A549 (cell line): ENCODE results near the gene SMOC1. TPM values are rescaled to one million over a fixed set of nuclear protein-coding genes. Genes with fewer than 3 reads are reported as not detected.

Source experiments
- ATAC-seq, 2 experiments: fragments of 200-7000 bp in 1 of 2; fragments of >200 bp in 1 of 2; cut with Nextera tagmentation in 1 of 2; cut with Tn5 transposase in 1 of 2; 3 replicates each; pipeline versions ENCODE4 v1.8.0 to v1.9.1; 2018 to 2020; ENCODE audit warnings: mild to moderate bottlenecking in 1 of 2, moderate library complexity in 1 of 2
- CTCF ChIA-PET: fragments of 300-600 bp; sonication (Branson Sonifier 250); formaldehyde crosslinking; extraction: SDS; loops from one replicate; lab custom pipeline; 2021; ENCODE audit warnings: antibody characterized with exemption, inconsistent platforms; lab: Yijun Ruan, JAX
- POLR2A ChIA-PET: fragments of 350-600 bp; formaldehyde crosslinking; extraction: SDS; loops from one replicate; lab custom pipeline; 2021; ENCODE audit warnings: antibody characterized with exemption, inconsistent platforms; lab: Yijun Ruan, JAX
- DNase-seq, 2 experiments: peaks; one replicate each; pipeline versions ENCODE4 v3.0.0 to v3.0.0-alpha.2; 2011 to 2016; ENCODE audit warnings: low read depth in 1 of 2, low spot score in 1 of 2
- FAIRE-seq: peaks from 2 replicates; lab custom pipeline; 2011; peaks lifted over from hg19 to GRCh38; lab: Jason Lieb, UNC
- H3K27ac ChIP-seq, 2 experiments: fragments of >200 bp; sonication (Bioruptor Twin); formaldehyde crosslinking; 3 replicates each; pipeline ENCODE4 v1.5.1; 2016 to 2017
- H3K4me1 ChIP-seq: fragments of >200 bp; sonication (Bioruptor Twin); formaldehyde crosslinking; 3 replicates; pipeline ENCODE4 v1.6.1; 2016
- H3K4me2 ChIP-seq: fragments of >200 bp; sonication (Bioruptor Twin); formaldehyde crosslinking; 3 replicates; pipeline ENCODE4 v1.6.1; 2016
- H3K4me3 ChIP-seq: fragments of >200 bp; sonication (Bioruptor Twin); formaldehyde crosslinking; 3 replicates; pipeline ENCODE4 v1.5.1; 2016
- H3K9me3 ChIP-seq: fragments of >200 bp; sonication (Bioruptor Twin); formaldehyde crosslinking; 3 replicates; pipeline ENCODE4 v1.6.1; 2016
- BHLHE40 ChIP-seq: IDR thresholded peaks from 2 replicates; pipeline ENCODE4 v1.6.1; 2012; ENCODE audit warnings: low read depth, low read length, inconsistent platforms
- CEBPB ChIP-seq, 2 experiments: fragments of >200 bp in 1 of 2; sonication (Bioruptor Twin) in 1 of 2; formaldehyde crosslinking in 1 of 2; IDR thresholded peaks; 2 replicates each; pipeline ENCODE4 v1.6.1; 2012 to 2016
- EHF ChIP-seq: fragments of 250-450 bp; sonication (Bioruptor Pico); IDR thresholded peaks from 2 replicates; pipeline ENCODE4 v1.5.0; 2020; ENCODE audit warnings: mild to moderate bottlenecking
- EP300 ChIP-seq, 2 experiments: fragments of >200 bp; sonication (Bioruptor Twin); formaldehyde crosslinking; IDR thresholded peaks; 2 replicates in 1 of 2; 3 replicates in 1 of 2; pipeline ENCODE4 v1.6.1; 2016 to 2017
- HDAC2 ChIP-seq: fragments of 200-600 bp; sonication (generic); IDR thresholded peaks from 2 replicates; pipeline ENCODE4 v1.6.1; 2016
- MAFK ChIP-seq: fragments of 450-650 bp; IDR thresholded peaks from 2 replicates; pipeline ENCODE4 v1.6.1; 2014; ENCODE audit not compliant: partially characterized antibody
- NPAS2 ChIP-seq: fragments of 250-450 bp; sonication (Bioruptor Pico); IDR thresholded peaks from 2 replicates; pipeline ENCODE4 v1.8.0; 2022; ENCODE audit warnings: mild to moderate bottlenecking, moderate library complexity, borderline replicate concordance
- NR3C1 ChIP-seq: fragments of >200 bp; sonication (Bioruptor Twin); formaldehyde crosslinking; IDR thresholded peaks from 3 replicates; pipeline ENCODE4 v1.6.1; 2017
- PHF8 ChIP-seq: fragments of 200-600 bp; sonication (generic); IDR thresholded peaks from 2 replicates; pipeline ENCODE4 v1.6.1; 2016; ENCODE audit warnings: low read depth, mild to moderate bottlenecking, antibody characterized with exemption, moderate library complexity, borderline replicate concordance
- POLR2A ChIP-seq: IDR thresholded peaks from 2 replicates; pipeline ENCODE4 v1.6.1; 2012; ENCODE audit warnings: mild to moderate bottlenecking, low read length
- RAD21 ChIP-seq, 2 experiments: fragments of >200 bp in 1 of 2; sonication (Bioruptor Twin) in 1 of 2; formaldehyde crosslinking in 1 of 2; IDR thresholded peaks in 1 of 2; conservative IDR thresholded peaks in 1 of 2; 2 replicates in 1 of 2; 3 replicates in 1 of 2; pipeline ENCODE4 v1.6.1; 2012 to 2018; ENCODE audit warnings: inconsistent platforms in 1 of 2
- RFX5 ChIP-seq: fragments of 450-650 bp; IDR thresholded peaks from 2 replicates; pipeline ENCODE4 v1.7.1; 2014; ENCODE audit warnings: antibody characterized with exemption, mild to moderate bottlenecking, moderate library complexity
- SREBF2 ChIP-seq: fragments of 450-650 bp; IDR thresholded peaks from 2 replicates; pipeline ENCODE4 v1.6.1; 2014; ENCODE audit warnings: mild to moderate bottlenecking, moderate library complexity
- ZFP36 ChIP-seq: fragments of 450-650 bp; IDR thresholded peaks from 2 replicates; pipeline ENCODE4 v1.6.1; 2014; ENCODE audit warnings: borderline replicate concordance; ENCODE audit not compliant: partially characterized antibody
- ZSCAN20 ChIP-seq: fragments of 250-450 bp; sonication (Bioruptor Pico); IDR thresholded peaks from 2 replicates; pipeline ENCODE4 v1.8.0; 2022; ENCODE audit warnings: mild to moderate bottlenecking, moderate library complexity
- WGBS: methylation state at CpG from one replicate; pipeline ENCODE4 v1.1.6; 2017; ENCODE audit errors: missing lambda C conversion rate; 5-methylcytosine and 5-hydroxymethylcytosine counted together
- polyA plus RNA-seq, 4 experiments: library from polyadenylated mRNA; depleted of rRNA in 3 of 4; stranded (reverse); fragments of >200 nt; fragmentation: RNase III in 1 of 4; extraction: RNeasy Plus Mini Kit Qiagen cat#74134 plus additional on column Dnase treatment in 1 of 4; gene quantifications; 2 replicates in 3 of 4; 3 replicates in 1 of 4; pipeline ENCODE4 v1.2.3, GENCODE V29; 2011 to 2017
- TF ChIP-seq, protein P1 (sequence below): fragments of >200 bp; sonication (Bioruptor Twin); formaldehyde crosslinking; IDR thresholded peaks from 3 replicates; pipeline ENCODE4 v1.6.1; 2016
- TF ChIP-seq, protein P2 (sequence below): fragments of 200-600 bp; sonication (generic); IDR thresholded peaks from 2 replicates; pipeline ENCODE4 v1.6.1; 2016; ENCODE audit warnings: antibody characterized with exemption, mild to moderate bottlenecking, moderate library complexity
- TF ChIP-seq, protein P3 (sequence below): fragments of 150-350 bp; IDR thresholded peaks from 2 replicates; pipeline ENCODE4 v1.6.1; 2014; ENCODE audit warnings: low read depth, mild to moderate bottlenecking, low read length
- TF ChIP-seq, protein P4 (sequence below): fragments of >200 bp; sonication (Bioruptor Twin); formaldehyde crosslinking; IDR thresholded peaks from 3 replicates; pipeline ENCODE4 v1.5.1; 2016
- TF ChIP-seq, protein P5 (sequence below): fragments of >200 bp; sonication (Bioruptor Twin); formaldehyde crosslinking; IDR thresholded peaks from 2 replicates; pipeline ENCODE4 v1.6.1; 2016
- TF ChIP-seq, protein P6 (sequence below): IDR thresholded peaks from 2 replicates; pipeline ENCODE4 v1.6.1; 2012

The SMOC1 gene
- polyA plus RNA-seq, 2 of the 4 experiments (the other 2 are of a cell fraction), result 12.2 to 18.4 TPM

DNA sequence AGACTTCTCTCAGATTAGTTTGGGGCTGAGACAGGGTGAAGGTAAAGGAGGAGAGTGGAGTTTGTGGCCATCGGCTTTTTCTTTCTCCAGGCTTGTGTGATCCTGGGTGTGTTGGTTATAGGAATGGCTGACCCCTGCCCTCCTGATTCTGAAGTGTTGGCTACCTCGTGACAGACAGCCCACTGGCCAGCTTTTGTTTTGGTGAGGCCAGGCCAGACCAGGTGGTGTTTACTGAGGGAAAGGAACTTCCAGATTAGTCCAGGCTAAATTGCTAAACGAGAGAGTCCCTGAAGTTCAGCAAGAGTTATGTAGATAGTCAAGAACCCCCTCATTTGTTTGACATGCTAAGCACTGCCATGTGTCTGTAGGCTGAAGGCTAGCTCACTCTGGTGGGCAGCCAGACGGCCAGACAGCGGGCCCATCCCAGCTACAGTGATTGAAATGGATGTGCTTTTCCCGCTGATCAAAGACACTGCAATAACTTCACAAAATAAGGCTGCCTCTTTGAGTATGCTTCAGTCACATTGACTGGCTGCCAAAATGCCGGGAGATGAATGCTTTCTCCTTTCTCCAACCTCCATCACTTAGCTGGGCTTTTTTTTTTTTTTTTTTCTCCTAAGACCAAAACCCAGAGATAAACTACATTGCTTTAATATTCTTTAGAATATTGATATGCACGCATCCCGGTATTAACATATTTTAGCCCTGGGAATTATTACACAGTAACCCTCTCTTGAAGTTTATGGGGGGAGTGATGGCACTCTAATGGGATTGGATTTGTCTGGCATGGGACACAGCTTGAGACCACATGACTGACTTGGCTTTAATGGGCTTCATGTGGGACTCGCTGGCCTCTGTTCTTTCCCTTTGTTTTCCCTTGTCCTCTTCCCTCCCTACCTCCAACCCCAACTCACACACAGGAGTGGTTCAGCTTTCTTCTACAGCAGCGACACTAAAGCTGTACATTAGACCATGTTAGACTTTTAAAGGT lies 76.9 kb downstream of the SMOC1 start:
- Histone ChIP-seq H3K9me3 (no peaks in the 10 kb centered on the region), H3K27ac (no peak overlapping the region), H3K4me1 (no peaks in the 10 kb centered on the region), H3K4me2 (no peak overlapping the region), H3K4me3 (no peak overlapping the region)
- ATAC-seq (no peak), DNase-seq (no peak), FAIRE-seq (no peak)
- 59% methylated on average over 11 of the region's 11 CpGs for WGBS
- ChIA-PET POLR2A (no interaction called here), CTCF (interaction anchor here (0.6 to 1.3 kb wide), 3 partner anchors 9 to 77 kb away, joined by 3 read pairs; no protein-coding TSS in a partner anchor)
- TF ChIP-seq NR3C1, result no peak
- no peak for TF ChIP-seq EP300 (IDR thresholded peaks at IDR 0.05)
- TF ChIP-seq, protein P1, sequence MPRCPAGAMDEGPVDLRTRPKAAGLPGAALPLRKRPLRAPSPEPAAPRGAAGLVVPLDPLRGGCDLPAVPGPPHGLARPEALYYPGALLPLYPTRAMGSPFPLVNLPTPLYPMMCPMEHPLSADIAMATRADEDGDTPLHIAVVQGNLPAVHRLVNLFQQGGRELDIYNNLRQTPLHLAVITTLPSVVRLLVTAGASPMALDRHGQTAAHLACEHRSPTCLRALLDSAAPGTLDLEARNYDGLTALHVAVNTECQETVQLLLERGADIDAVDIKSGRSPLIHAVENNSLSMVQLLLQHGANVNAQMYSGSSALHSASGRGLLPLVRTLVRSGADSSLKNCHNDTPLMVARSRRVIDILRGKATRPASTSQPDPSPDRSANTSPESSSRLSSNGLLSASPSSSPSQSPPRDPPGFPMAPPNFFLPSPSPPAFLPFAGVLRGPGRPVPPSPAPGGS, result no peak
- no peak for TF ChIP-seq EHF (CRISPR knock-in tag)
- TF ChIP-seq, protein P2, sequence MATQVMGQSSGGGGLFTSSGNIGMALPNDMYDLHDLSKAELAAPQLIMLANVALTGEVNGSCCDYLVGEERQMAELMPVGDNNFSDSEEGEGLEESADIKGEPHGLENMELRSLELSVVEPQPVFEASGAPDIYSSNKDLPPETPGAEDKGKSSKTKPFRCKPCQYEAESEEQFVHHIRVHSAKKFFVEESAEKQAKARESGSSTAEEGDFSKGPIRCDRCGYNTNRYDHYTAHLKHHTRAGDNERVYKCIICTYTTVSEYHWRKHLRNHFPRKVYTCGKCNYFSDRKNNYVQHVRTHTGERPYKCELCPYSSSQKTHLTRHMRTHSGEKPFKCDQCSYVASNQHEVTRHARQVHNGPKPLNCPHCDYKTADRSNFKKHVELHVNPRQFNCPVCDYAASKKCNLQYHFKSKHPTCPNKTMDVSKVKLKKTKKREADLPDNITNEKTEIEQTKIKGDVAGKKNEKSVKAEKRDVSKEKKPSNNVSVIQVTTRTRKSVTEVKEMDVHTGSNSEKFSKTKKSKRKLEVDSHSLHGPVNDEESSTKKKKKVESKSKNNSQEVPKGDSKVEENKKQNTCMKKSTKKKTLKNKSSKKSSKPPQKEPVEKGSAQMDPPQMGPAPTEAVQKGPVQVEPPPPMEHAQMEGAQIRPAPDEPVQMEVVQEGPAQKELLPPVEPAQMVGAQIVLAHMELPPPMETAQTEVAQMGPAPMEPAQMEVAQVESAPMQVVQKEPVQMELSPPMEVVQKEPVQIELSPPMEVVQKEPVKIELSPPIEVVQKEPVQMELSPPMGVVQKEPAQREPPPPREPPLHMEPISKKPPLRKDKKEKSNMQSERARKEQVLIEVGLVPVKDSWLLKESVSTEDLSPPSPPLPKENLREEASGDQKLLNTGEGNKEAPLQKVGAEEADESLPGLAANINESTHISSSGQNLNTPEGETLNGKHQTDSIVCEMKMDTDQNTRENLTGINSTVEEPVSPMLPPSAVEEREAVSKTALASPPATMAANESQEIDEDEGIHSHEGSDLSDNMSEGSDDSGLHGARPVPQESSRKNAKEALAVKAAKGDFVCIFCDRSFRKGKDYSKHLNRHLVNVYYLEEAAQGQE, result no peak

DNA sequence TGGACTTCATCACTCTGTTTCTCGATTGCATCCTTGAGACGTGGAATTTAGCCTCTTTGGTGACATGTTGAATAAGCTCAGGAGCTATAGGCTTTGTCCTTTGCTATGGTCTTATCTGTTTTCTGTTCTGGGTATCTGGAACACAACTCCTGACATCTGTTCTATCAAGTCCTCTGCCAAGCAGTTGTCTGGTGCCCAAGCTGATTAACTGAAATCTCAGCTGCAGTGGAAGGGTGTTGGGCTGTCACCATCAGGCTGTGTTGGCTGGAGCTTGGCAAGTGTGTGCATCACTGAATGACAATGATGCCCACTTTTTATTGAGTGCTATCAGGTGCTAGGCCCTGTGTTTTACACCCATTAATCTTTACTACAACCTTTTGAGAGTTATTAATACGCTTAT lies 77.8 kb downstream of the SMOC1 start:
- FAIRE-seq, result no peak
- ATAC-seq, result no peak
- H3K9me3 ChIP-seq, result no peaks in the 10 kb centered on the region
- H3K4me2 ChIP-seq, result no peak overlapping the region
- no peaks in the 10 kb centered on the region for H3K4me1 ChIP-seq
- H3K27ac ChIP-seq, result no peak overlapping the region
- TF ChIP-seq, protein P3, sequence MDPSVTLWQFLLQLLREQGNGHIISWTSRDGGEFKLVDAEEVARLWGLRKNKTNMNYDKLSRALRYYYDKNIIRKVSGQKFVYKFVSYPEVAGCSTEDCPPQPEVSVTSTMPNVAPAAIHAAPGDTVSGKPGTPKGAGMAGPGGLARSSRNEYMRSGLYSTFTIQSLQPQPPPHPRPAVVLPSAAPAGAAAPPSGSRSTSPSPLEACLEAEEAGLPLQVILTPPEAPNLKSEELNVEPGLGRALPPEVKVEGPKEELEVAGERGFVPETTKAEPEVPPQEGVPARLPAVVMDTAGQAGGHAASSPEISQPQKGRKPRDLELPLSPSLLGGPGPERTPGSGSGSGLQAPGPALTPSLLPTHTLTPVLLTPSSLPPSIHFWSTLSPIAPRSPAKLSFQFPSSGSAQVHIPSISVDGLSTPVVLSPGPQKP, result no peak
- TF ChIP-seq POLR2A, result no peak
- no peak for TF ChIP-seq NPAS2
- no peak for TF ChIP-seq SREBF2
- TF ChIP-seq, protein P4, sequence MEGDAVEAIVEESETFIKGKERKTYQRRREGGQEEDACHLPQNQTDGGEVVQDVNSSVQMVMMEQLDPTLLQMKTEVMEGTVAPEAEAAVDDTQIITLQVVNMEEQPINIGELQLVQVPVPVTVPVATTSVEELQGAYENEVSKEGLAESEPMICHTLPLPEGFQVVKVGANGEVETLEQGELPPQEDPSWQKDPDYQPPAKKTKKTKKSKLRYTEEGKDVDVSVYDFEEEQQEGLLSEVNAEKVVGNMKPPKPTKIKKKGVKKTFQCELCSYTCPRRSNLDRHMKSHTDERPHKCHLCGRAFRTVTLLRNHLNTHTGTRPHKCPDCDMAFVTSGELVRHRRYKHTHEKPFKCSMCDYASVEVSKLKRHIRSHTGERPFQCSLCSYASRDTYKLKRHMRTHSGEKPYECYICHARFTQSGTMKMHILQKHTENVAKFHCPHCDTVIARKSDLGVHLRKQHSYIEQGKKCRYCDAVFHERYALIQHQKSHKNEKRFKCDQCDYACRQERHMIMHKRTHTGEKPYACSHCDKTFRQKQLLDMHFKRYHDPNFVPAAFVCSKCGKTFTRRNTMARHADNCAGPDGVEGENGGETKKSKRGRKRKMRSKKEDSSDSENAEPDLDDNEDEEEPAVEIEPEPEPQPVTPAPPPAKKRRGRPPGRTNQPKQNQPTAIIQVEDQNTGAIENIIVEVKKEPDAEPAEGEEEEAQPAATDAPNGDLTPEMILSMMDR, result no peak
- no peak for TF ChIP-seq NR3C1
- TF ChIP-seq MAFK, result no peak
- TF ChIP-seq HDAC2, result no peak
- TF ChIP-seq RAD21 (conservative IDR thresholded peaks at IDR 0.05 in 1 of 2, IDR thresholded peaks at IDR 0.05 in 1 of 2), result no peak
- TF ChIP-seq, protein P5, sequence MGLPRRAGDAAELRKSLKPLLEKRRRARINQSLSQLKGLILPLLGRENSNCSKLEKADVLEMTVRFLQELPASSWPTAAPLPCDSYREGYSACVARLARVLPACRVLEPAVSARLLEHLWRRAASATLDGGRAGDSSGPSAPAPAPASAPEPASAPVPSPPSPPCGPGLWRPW, result no peak
- TF ChIP-seq, protein P6, sequence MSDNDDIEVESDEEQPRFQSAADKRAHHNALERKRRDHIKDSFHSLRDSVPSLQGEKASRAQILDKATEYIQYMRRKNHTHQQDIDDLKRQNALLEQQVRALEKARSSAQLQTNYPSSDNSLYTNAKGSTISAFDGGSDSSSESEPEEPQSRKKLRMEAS, result no peak
- no peak for TF ChIP-seq CEBPB (IDR thresholded peaks at IDR 0.05)
- TF ChIP-seq BHLHE40, result no peak
- no peak for TF ChIP-seq RFX5
- no peak for TF ChIP-seq ZSCAN20 (CRISPR knock-in tag)
- no peak for TF ChIP-seq ZFP36
- no peak for TF ChIP-seq PHF8
- WGBS, result 63% methylated on average over 3 of the region's 3 CpGs
- DNase-seq, result no peak
- ChIA-PET POLR2A (no interaction called here), CTCF (interaction anchor here (0.8 to 1.3 kb wide), 2 partner anchors 10 to 13 kb away, joined by 3 read pairs; no protein-coding TSS in a partner anchor)
- H3K4me3 ChIP-seq, result no peak overlapping the region
